Ureter (tissue), 1 donor: ENCODE data around the gene FRMD6. TPM values are rescaled to one million over a fixed set of nuclear protein-coding genes. Genes with fewer than 3 reads are reported as not detected.
"Not testable (repeated sequence)": the region's sequence is repeated elsewhere in the genome, so short reads cannot be mapped to it uniquely, and the experiment has no call there.

ENCODE experiments used
- DNase-seq: peaks from one replicate; pipeline ENCODE4 v3.0.0-alpha.2; 2020; ENCODE audit warnings: low spot score
- total RNA-seq: library from RNA; stranded (reverse); gene quantifications from one replicate; pipeline ENCODE4 v1.2.4, GENCODE V29; 2023
- donor health status: DM: yes; HTN: yes; CAD: no.

Gene FRMD6
- total RNA-seq, 1 donor from 2014 or later: 112 TPM

DNA sequence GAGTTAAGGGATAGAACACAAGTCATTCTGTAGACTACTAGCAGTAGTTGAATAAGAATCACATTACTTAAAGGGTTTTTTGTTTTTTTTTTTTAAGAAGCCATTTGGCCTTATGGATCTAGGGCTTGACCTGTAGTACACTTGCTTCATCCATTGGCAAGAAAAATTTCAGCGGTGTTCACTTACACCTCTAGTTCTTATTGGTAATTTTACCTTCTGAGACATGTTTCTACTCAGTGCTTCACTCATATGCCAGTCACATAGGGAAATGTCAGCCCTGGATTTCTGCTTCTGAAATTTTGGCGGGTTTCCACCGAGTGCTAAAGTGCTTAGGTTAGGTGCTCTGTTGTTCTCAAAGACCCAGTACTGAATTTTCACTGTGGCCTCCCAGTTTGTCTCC lies 72.9 kb downstream of the FRMD6 start:
- DNase-seq: no peak

GRCh38 chr14:51725061-51725460 lies 73.4 kb downstream of the FRMD6 start:
- DNase-seq: no peak

- no peak for DNase-seq
These were observed 74.6 kb downstream of the FRMD6 start for GRCh38 chr14:51726166-51726899.

- DNase-seq: no peak
These were observed 75.8 kb downstream of the FRMD6 start for GRCh38 chr14:51727526-51727925.

GRCh38 chr14:51730098-51730497 lies 78.4 kb downstream of the FRMD6 start:
- no peak for DNase-seq

DNA sequence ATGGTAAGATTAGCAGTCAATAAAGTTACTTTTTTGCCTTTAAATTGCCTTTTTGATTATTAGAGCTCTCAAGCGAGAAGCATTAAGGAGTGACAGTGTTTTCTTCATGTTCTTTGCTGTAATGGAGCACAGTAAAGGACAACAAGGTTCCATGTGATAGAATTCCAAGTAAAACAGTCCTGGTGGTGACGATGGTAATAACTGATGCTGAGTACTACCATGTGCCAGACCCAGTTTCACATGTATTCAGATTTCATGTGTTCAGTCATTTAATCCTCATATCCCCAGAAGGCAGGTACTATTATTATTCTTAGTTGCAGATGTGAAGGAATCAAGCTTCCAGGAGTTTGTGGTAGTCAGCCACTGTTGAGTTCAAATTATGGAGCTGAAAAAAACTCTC lies 79.0 kb downstream of the FRMD6 start:
- DNase-seq: no peak

GRCh38 chr14:51732494-51733112 lies 80.9 kb downstream of the FRMD6 start:
- DNase-seq: no peak

GRCh38 chr14:51733147-51733546 lies 81.4 kb downstream of the FRMD6 start:
- no peak for DNase-seq

DNA sequence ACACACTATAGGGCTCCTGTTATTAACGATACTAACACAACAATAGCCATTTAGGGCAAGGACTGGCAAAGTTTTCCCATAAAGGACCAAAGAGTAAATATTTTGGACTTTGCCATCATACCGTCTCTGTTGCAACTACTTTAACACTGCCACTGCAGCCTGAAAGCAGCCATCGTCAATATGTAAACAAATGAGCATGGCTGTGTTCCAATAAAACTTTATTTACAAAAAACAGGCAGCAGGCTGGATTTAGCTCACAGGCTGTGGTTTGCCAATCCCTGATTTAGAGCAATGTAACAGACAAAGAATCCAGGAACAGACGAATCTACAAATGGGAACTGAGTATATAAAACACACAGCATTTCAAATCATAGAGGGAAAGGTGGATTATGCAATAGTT lies 84.1 kb downstream of the FRMD6 start:
- DNase-seq: no peak

GRCh38 chr14:51738754-51739153 lies 87.0 kb downstream of the FRMD6 start:
- no peak for DNase-seq

GRCh38 chr14:51743588-51744000 lies 91.9 kb downstream of the FRMD6 start:
- DNase-seq: no peak

DNA sequence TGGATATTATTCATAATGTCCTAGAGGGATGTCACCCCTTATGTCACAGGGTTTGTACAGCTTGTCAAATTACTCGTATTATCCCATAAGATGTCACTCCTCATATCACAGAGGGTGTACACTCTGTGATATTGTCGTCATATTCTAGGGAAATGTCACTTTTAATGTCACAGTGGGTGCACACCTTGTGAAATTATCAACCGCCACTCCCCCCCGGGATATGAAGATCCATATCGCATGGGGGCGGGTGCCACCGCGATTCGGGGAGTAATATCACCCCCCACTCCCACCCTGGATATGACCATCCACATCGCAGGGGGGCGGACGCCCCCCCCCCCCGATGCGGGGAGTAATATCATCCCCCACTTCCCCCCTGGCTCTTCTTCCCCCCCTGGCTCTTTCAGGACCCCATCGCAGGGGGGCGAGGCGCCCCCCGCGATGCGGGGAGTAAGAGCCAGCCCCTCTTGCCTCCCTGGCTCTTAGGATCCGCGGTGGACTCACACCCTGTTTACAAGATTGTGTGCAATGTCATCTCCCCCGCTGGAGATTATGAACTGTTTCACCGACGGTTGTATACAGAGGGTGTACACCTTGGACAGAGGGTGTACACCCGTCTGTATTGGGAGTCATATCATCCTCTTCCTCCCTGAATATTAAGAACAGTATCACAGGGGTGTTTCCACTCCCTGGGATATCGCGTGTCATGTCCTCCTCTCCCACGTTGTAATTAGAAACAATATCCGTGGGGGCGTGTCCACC lies 92.8 kb downstream of the FRMD6 start:
- no peak for DNase-seq

DNA sequence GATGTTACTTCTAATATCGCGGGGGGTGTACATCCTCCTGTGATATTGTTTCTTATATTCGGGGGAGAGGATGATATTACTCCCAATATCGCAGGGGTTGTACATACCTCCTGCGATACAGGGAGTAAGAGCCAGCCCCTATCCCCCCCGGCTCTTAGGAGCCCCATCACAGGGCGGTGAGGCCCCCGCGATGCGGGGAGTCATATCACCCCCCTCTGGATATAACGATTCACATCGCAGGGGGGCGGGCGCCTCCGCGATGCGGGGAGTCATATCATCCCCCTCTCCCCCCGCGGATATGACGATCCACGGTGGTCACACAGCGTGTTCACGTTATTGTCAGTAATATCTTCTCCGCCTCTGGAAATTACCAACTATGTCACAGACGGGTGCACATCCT lies 95.1 kb downstream of the FRMD6 start:
- not testable (repeated sequence) for DNase-seq

- DNase-seq: no peak
These were observed 98.8 kb downstream of the FRMD6 start for GRCh38 chr14:51750542-51750941.

DNA sequence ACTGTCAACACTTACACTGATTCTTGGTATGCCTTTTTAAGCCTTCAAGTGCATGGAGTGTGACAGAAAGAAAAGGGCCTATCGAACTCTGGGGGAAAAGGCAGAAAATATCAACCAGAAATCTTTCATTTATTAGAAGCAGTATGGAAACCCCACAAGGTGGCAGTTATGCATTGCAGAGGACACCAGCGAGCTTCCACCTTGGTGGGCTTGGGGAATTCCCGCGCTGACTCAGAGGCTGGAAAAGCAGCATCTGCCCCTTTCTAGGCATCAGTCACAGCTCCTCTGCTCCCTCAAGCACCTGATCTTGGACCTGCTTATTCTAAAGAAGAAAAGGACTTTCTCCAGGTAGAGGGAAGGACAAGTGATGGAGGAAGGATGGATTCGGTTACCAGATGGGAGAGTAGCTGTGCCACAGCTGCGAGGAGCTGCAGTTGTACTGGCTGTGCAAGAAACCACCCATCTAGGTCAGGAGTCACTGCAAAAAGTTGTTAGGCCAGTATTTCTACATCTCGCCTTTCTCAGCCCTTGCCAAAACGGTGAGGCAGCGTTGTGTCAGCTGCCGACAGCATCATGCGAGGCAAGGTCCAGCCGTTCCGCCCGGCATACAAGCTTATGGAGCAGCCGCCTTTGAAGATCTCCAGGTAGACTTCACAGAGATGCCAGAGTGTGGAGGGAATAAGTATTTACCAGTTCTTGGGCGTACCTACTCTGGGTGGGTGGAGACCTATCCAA lies 100.1 kb downstream of the FRMD6 start:
- DNase-seq: peak; percentile 73

GRCh38 chr14:51757756-51758155 lies 106.0 kb downstream of the FRMD6 start:
- DNase-seq: not testable (repeated sequence)

DNA sequence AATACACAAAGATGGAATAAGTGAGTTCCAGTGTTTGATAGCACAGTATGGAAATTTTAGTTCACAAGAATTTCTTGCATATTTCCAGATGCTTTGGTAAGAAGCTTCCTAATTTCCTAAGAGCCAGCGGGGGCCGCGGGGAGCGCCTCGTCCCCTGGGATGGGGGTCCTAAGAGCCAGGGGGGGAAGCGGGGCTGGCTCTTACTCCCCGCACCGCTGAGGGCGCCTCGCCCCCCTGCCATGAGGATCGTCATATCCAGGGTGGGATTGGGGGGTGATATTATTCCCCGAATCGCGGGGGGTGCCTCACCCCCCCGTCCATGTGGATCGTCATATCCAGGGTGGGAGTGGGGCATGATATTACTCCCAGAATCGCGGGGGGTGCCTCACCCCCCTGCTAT lies 108.2 kb downstream of the FRMD6 start:
- no peak for DNase-seq

- DNase-seq: not testable (repeated sequence)
These were observed 114.0 kb downstream of the FRMD6 start for GRCh38 chr14:51765726-51766125.

DNA sequence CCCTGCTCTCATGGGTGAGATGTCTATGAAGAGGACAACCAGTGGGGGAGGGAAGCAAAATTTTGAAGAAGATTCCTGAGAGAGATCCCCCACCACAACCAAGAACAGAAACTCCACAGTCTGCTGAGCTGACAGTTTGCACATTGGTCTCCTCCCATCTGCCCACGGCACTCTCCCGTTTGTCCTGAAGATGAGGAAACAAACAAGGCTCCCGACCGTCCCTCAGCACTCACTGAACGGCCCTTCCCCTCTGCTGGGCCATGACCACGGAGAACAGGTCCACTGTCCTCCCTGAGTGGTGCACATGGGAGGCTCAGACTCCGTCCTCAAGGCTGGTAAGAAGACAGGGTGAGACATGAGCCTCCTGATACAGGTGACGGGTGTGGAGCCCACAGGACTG lies 114.9 kb downstream of the FRMD6 start:
- DNase-seq: not testable (repeated sequence)

DNA sequence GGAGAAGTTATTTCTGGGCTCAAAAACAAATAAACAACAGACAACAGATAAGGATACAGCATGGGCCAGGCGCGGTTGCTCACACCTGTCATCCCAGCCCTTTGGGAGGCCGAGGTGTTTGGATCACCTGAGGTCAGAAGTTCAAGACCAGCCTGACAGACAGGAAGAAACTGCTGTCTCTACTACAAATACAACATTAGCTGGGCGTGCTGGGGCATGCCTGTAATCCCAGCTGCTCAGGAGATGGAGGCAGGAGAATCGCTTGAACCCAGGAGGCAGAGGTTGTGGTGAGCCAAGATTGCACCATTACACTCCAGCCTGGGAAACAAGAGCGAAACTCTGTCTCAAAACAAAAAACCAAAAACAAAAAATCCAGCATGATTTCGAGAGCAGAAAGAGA lies 117.6 kb downstream of the FRMD6 start:
- DNase-seq: not testable (repeated sequence)

DNA sequence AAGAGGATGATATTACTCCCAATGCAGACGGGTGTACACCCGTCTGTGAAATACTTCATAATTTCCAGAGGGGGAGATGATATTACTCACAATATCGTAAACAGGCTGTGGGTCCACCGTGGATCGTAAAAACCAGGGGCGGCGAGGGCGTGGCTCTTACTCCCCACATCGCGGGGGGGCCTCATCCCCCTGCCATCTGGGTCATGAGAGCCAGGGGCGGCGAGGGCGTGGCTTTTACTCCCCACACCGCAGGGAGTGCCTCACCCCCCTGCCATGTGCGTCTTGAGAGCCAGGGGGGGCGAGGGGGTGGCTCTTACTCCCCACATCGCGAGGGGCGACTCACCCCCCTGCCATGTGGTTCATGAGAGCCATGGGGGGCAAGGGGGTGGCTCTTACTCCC lies 122.5 kb downstream of the FRMD6 start:
- no peak for DNase-seq
